Mesodermal cell (in vitro differentiated cells): Measurements from ENCODE around the gene YPEL2.
A peak's percentile ranks its signal among the peaks of the same experiment; 100 is the strongest.

Source experiments
- H3K27ac ChIP-seq: 2 replicates; pipeline ENCODE4 v1.7.0; 2013; ENCODE audit warnings: mild to moderate bottlenecking, low read depth, low read length, moderate library complexity; ENCODE audit not compliant: severe bottlenecking
- H3K36me3 ChIP-seq: 2 replicates; pipeline ENCODE4 v1.7.1; 2013; ENCODE audit warnings: mild to moderate bottlenecking, low read length, moderate library complexity; ENCODE audit not compliant: control insufficient read depth, insufficient read depth
- H3K4me1 ChIP-seq: one replicate; pipeline ENCODE4 v1.7.1; 2013; ENCODE audit warnings: mild to moderate bottlenecking, low read length; ENCODE audit not compliant: insufficient read depth, control insufficient read depth, poor library complexity, severe bottlenecking
- H3K4me3 ChIP-seq: 2 replicates; pipeline ENCODE4 v1.7.0; 2013; ENCODE audit warnings: low read length, control low read depth, mild to moderate bottlenecking; ENCODE audit not compliant: insufficient read depth, poor library complexity, severe bottlenecking; ENCODE audit errors: extremely low read depth
- H3K9me3 ChIP-seq: 2 replicates; pipeline ENCODE4 v1.7.1; 2013; ENCODE audit warnings: mild to moderate bottlenecking, low read length, moderate library complexity; ENCODE audit not compliant: control insufficient read depth
- WGBS, 2 experiments: methylation state at CpG; one replicate each; pipeline ENCODE4 v1.1.5; 2013; ENCODE audit warnings: missing lambda C conversion rate in 2 of 2; ENCODE audit not compliant: insufficient coverage in 2 of 2; 5-methylcytosine and 5-hydroxymethylcytosine counted together

The YPEL2 gene

DNA sequence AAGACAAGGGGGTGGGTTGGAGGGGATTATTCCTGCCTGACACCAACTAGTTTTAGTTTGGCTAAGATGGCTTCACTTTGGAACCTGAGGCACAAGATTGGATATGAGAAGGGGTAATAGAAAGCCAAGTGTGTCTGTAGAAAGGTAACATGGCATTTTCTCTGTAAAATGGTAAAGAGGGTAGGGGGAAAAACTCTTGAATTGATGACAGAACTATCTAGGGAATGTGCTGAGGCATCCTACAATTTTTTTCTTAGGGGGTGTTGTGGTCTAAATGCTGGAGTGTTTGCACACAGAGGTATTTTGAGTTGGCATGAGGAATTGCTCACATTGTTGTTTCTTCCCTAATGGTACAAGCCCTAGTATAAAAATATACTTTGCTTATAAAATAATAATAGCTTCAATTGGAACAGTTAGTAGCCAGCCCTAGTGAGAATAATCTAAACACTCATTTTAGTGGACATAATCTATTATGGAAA is 25.8 kb downstream of the YPEL2 start:
- H3K27ac ChIP-seq, result peak overlapping the region; percentile 71
- H3K36me3 ChIP-seq, result peaks cover 66% of the 10 kb centered on the region
- H3K4me3 ChIP-seq, result no peak overlapping the region
- H3K9me3 ChIP-seq, result peaks cover 5% of the 10 kb centered on the region
- peaks cover 43% of the 10 kb centered on the region for H3K4me1 ChIP-seq

- peak overlapping the region; percentile 71 for H3K27ac ChIP-seq
Measured at GRCh38 chr17:59357929-59358328, 26.5 kb downstream of the YPEL2 start.

DNA sequence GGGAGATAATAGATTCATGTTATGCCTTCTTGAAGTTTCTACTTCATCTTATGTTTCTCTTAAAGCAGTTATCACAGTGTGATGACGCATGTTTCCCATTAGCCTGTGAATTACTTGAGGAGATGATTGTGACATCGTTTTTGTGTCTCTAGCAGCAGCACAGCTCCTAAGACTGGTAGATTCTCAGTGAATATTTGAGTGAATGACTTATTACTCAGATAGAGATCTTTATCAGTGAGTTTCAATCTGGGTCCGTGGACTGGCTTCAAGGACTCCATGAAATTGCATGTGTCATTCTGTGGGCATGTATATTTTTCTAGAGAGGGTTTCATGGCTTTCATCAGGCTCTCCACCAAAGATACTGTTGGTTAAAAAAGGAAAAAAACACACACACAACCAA is 29.9 kb downstream of the YPEL2 start:
- H3K4me3 ChIP-seq, result no peak overlapping the region
- no peak overlapping the region for H3K27ac ChIP-seq
- 73 to 93% methylated on average over 2 to 3 of the region's 3 CpGs for WGBS, 2 experiments
- peaks cover 39% of the 10 kb centered on the region for H3K36me3 ChIP-seq
- H3K4me1 ChIP-seq, result peaks cover 72% of the 10 kb centered on the region
- peaks cover 5% of the 10 kb centered on the region for H3K9me3 ChIP-seq

More at GRCh38 chr17:59357929-59358328, 26.5 kb downstream of the YPEL2 start:
- WGBS, 2 experiments, result no CpG with 5 or more reads among the region's 1 CpG
- Histone ChIP-seq H3K36me3 (peaks cover 59% of the 10 kb centered on the region), H3K4me3 (no peak overlapping the region), H3K4me1 (peaks cover 49% of the 10 kb centered on the region), H3K9me3 (peaks cover 5% of the 10 kb centered on the region)

DNA sequence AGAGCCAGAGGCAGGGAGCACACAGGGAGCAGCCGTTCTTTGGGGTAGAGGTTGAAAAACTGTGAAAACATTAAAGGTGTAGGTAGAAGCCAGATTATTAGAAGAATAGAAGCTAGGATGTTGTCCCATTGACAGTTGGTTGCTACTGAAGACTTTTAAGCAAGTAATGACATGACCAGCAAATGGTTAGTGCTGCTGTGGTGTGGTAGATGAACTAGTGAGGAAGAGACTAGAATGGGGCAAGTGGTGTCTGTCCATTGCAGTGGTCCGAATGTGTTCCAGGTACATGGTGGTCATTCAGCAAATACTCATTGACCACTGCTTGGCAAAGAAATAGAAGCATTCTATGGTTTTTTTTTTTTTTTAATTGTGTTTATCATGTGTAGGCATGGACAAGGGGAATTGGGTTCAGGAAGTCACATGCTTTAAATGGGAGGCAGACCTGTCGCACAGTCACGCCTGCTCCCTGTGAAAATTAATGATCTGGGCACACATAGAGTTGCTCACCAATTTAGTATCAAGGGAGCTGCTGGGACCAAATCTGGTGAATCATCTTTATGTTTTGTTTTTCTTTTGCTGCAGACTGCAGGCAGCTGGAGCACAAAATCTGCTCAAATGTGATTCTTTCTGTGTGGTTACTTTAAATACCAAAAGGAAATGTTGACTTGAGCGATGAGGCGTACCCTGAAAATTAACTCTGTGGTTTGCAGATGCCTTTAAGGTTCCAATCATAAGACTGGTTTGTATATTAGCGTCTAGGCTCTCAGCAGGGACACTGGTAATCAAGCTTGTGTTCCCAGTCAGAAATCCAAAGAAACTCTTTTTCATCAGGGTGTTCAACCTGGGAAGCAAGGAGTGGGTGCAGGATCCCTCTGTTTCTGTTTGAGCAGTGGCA is 30.7 kb downstream of the YPEL2 start:
- Histone ChIP-seq H3K27ac (peak overlapping the region; percentile 51), H3K36me3 (peaks cover 31% of the 10 kb centered on the region), H3K4me3 (no peak overlapping the region), H3K9me3 (no peaks in the 10 kb centered on the region), H3K4me1 (peaks cover 75% of the 10 kb centered on the region)
- WGBS, 2 experiments, result 90 to 95% methylated on average over 7 of the region's 7 CpGs

DNA sequence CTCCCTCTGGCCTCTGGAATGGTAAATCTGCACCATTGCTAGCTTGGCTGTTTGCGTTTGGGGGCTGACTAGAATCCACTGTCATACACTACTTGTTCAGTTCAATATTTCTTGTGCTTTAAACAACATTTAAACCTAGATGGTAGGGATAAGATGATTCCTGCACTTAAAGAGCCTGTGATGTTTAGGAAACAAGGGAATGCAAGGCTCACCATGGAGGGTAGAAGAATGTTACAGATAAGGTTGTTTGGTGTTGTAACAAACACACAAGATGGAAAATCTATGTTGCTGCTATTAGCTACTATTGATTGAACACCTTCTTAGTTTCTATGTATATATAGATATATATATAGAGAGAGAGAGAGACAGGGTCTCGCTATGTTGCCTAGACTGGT is 31.4 kb downstream of the YPEL2 start:
- Histone ChIP-seq H3K4me1 (peaks cover 75% of the 10 kb centered on the region), H3K36me3 (peaks cover 31% of the 10 kb centered on the region), H3K9me3 (no peaks in the 10 kb centered on the region), H3K4me3 (no peak overlapping the region), H3K27ac (peak overlapping the region; percentile 51)
- WGBS, 2 experiments, result no CpG with 5 or more reads among the region's 2 CpGs

DNA sequence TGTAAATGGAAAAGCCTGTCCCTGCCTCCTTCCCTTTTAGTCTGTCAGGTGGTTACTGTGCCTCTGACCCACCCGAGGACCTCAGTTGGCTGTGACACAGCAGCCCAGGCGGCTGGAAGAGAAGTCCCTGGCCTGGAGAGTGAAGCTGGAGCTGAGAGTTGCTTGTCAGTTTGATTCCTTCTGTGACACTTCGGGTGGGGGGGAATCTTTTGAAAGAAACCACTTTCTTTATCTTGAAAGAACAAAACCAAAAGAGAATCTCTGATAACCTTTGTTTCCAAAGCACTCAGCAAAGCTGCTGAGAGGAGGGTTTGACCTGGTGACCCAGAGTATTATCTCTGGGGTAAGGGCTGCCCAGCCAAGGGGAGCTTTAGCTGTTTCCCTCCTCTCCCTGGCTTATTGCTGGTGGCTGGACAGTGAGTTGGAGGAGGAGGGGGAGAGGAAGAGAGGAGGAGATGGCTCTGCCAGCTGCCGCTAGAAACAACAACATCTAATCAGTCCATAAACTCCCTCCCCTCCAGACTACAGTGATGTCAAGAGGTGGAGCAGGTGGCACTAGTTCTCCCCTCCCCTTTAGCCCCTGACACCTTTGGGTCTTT is 34.0 kb downstream of the YPEL2 start:
- no peak overlapping the region for H3K4me3 ChIP-seq
- H3K9me3 ChIP-seq, result no peaks in the 10 kb centered on the region
- H3K36me3 ChIP-seq, result peaks cover 28% of the 10 kb centered on the region
- H3K27ac ChIP-seq, result peak overlapping the region; percentile 96
- H3K4me1 ChIP-seq, result peaks cover 91% of the 10 kb centered on the region
- WGBS, 2 experiments, result 32% methylated on average over 2 of the region's 4 CpGs; no CpG with 5 or more reads in 1 of the 2 experiments

DNA sequence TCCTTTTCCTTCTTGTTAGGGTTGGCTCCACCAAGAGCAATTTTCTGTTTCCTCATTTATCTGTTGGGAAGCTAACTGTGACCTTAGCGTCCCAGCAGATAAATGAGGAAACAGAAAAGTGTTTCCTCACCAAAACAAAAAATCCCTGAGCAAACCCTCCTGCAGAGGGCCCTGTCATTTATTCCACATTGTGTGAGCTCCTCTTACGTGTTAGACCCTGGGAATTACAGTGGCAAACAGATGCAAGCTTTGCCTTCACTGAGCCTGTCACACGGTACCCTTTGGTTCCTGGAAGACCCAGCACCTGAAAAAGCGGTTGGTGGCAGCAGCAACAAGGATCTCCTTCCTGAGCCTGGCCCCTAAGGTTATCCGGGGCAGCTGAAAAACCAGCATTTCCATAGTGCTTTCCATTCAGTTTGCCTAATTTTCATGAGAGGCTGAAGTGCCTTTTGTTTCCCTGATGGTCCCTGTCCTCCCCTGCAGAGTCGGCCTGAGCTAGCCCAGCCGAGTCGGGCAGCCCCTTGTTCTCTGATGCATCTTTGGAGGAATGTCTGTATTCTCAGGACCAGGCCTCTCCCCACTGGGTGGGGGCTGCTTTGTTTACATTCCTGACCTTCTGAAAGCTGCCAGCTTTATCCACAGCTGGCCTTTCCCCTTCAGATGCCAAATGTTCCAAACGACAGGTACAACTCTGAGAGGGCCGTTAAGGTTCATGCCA is 34.7 kb downstream of the YPEL2 start:
- Histone ChIP-seq H3K4me1 (peaks cover 93% of the 10 kb centered on the region), H3K4me3 (no peak overlapping the region), H3K36me3 (peaks cover 22% of the 10 kb centered on the region), H3K9me3 (no peaks in the 10 kb centered on the region), H3K27ac (peak overlapping the region; percentile 96)
- WGBS, 2 experiments, result 12 to 13% methylated on average over 9 of the region's 10 CpGs

GRCh38 chr17:59366773-59367656 is 35.6 kb downstream of the YPEL2 start:
- peaks cover 21% of the 10 kb centered on the region for H3K36me3 ChIP-seq
- H3K27ac ChIP-seq, result peak overlapping the region; percentile 96
- 28 to 53% methylated on average over 4 of the region's 8 CpGs for WGBS, 2 experiments
- H3K9me3 ChIP-seq, result no peaks in the 10 kb centered on the region
- no peak overlapping the region for H3K4me3 ChIP-seq
- H3K4me1 ChIP-seq, result peaks cover 93% of the 10 kb centered on the region

DNA sequence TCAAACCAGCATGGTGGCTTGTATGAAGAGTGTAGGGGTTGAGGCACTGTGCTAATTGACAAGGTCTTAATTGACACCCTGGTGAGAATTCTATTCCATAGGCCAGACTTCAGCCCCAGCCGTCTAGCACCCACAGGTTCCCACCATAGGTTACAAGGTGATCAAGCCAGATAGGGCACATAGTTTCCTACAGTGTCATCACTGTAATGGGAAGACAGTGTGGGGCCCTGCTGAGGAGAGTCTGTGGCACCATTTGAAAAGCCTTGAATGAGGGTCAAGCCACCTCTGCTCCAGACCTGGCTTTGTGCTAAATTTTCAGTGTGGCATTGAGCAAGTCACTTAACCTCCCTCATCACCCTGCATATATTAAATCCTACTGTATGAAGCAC is 36.2 kb downstream of the YPEL2 start:
- Histone ChIP-seq H3K4me3 (no peak overlapping the region), H3K9me3 (no peaks in the 10 kb centered on the region), H3K27ac (peak overlapping the region; percentile 96), H3K4me1 (peaks cover 95% of the 10 kb centered on the region), H3K36me3 (peaks cover 21% of the 10 kb centered on the region)
- 33% methylated on average over 1 of the region's 1 CpG; no CpG with 5 or more reads in 1 of the 2 experiments for WGBS, 2 experiments
